Measurements from ENCODE around the gene GYS1.
"Not testable (repeated sequence)": the region's sequence is repeated elsewhere in the genome, so short reads cannot be mapped to it uniquely, and the experiment has no call there.

GRCh38 chr19:49038111-49038510, 45.0 kb upstream of the GYS1 start:
- not testable (repeated sequence) for TF ChIP-seq CTCF, POLR2A, EP300 (IDR thresholded peaks at IDR 0.05)

All from upper lobe of left lung (tissue), 4 donors.